OCI-LY1 (cell line): Measurements from ENCODE around the gene SORBS2.

Source experiments
- H2AFZ ChIP-seq: fragments of 200-600 bp; sonication (generic), shearing (Covaris generic); 2 replicates; pipeline ENCODE4 v1.6.0; 2014; ENCODE audit warnings: antibody characterized with exemption, mild to moderate bottlenecking, low read length
- H3F3A ChIP-seq: fragments of 200-600 bp; sonication (generic), shearing (Covaris generic); 2 replicates; pipeline ENCODE4 v1.6.0; 2014; ENCODE audit warnings: mild to moderate bottlenecking, antibody characterized with exemption, low read length, moderate library complexity; ENCODE audit not compliant: insufficient read depth
- H3K27ac ChIP-seq: fragments of 200-600 bp; sonication (generic); 2 replicates; pipeline ENCODE4 v1.5.1; 2014; ENCODE audit warnings: low read length, mixed run types, mild to moderate bottlenecking, low read depth; ENCODE audit not compliant: poor library complexity, severe bottlenecking
- H3K27me3 ChIP-seq: fragments of 200-600 bp; sonication (generic); 2 replicates; pipeline ENCODE4 v1.6.0; 2014; ENCODE audit warnings: antibody characterized with exemption, mild to moderate bottlenecking, low read length, moderate library complexity; ENCODE audit not compliant: insufficient read depth
- H3K36me3 ChIP-seq: fragments of 200-600 bp; sonication (generic); 2 replicates; pipeline ENCODE4 v1.6.1; 2014; ENCODE audit warnings: mild to moderate bottlenecking, antibody characterized with exemption, low read length, moderate library complexity, mixed read lengths; ENCODE audit not compliant: insufficient read depth
- H3K4me1 ChIP-seq: fragments of 200-600 bp; sonication (generic); 2 replicates; pipeline ENCODE4 v1.5.1; 2014; ENCODE audit warnings: mild to moderate bottlenecking, low read length, moderate library complexity; ENCODE audit not compliant: insufficient read depth, severe bottlenecking
- H3K4me2 ChIP-seq: fragments of 200-600 bp; sonication (generic), shearing (Covaris generic); 2 replicates; pipeline ENCODE4 v1.6.1; 2014; ENCODE audit warnings: low read length
- H3K4me3 ChIP-seq: fragments of 200-600 bp; sonication (generic); 2 replicates; pipeline ENCODE4 v1.5.1; 2014; ENCODE audit warnings: low read length, low read depth, mild to moderate bottlenecking, mixed read lengths; ENCODE audit not compliant: poor library complexity, severe bottlenecking
- H3K79me2 ChIP-seq: fragments of 200-600 bp; shearing (Covaris generic); 2 replicates; pipeline ENCODE4 v1.6.1; 2016; ENCODE audit warnings: mixed run types, low read length, mixed read lengths; ENCODE audit not compliant: insufficient read depth
- H3K9ac ChIP-seq: fragments of 200-600 bp; sonication (generic), shearing (Covaris generic); 2 replicates; pipeline ENCODE4 v1.6.1; 2014; ENCODE audit warnings: mild to moderate bottlenecking, low read length, mixed read lengths
- H3K9me2 ChIP-seq: fragments of 200-600 bp; sonication (generic), shearing (Covaris generic); 2 replicates; pipeline ENCODE4 v1.6.1; 2014; ENCODE audit warnings: low read depth, mild to moderate bottlenecking, low read length, mixed read lengths
- H3K9me3 ChIP-seq: fragments of 200-600 bp; shearing (Covaris generic); 2 replicates; pipeline ENCODE4 v1.6.1; 2014; ENCODE audit warnings: low read length, mixed read lengths
- H4K20me1 ChIP-seq: fragments of 200-600 bp; sonication (generic), shearing (Covaris generic); 2 replicates; pipeline ENCODE4 v1.6.0; 2016; ENCODE audit warnings: mild to moderate bottlenecking, low read length; ENCODE audit not compliant: insufficient read depth
- CTCF ChIP-seq: fragments of 200-600 bp; sonication (generic), shearing (Covaris generic); IDR thresholded peaks from 2 replicates; pipeline ENCODE4 v1.5.1; 2017; ENCODE audit warnings: mild to moderate bottlenecking, antibody characterized with exemption, low read length, moderate library complexity, mixed read lengths
- EZH2 ChIP-seq: fragments of 200-600 bp; sonication (generic), shearing (Covaris generic); IDR thresholded peaks from 2 replicates; pipeline ENCODE4 v1.8.0; 2017; ENCODE audit warnings: borderline replicate concordance, mixed run types, mild to moderate bottlenecking, antibody characterized with exemption, low read length, moderate library complexity, mixed read lengths

Gene SORBS2

GRCh38 chr4:185587030-185587426 lies 225.0 kb downstream of the SORBS2 start:
- no peaks in the 10 kb centered on the region for H3K9me3 ChIP-seq
- no peaks in the 10 kb centered on the region for H3K79me2 ChIP-seq
- peak overlapping the region; percentile 67 for H3K4me2 ChIP-seq
- H3K9me2 ChIP-seq = no peaks in the 10 kb centered on the region
- H3F3A ChIP-seq = no peaks in the 10 kb centered on the region
- H3K36me3 ChIP-seq = no peaks in the 10 kb centered on the region; the same call in 1 of the 2 replicates
- TF ChIP-seq EZH2 (no peak), CTCF (no peak)
- no peaks in the 10 kb centered on the region for H4K20me1 ChIP-seq
- no peak overlapping the region for H2AFZ ChIP-seq
- peak overlapping the region; percentile 4; the same call in 1 of the 2 replicates for H3K9ac ChIP-seq
- no peaks in the 10 kb centered on the region for H3K27me3 ChIP-seq
- peak overlapping the region; percentile 50 for H3K4me3 ChIP-seq
- H3K27ac ChIP-seq = peak overlapping the region; percentile 86
- peaks cover 38% of the 10 kb centered on the region for H3K4me1 ChIP-seq

GRCh38 chr4:185585211-185585610 lies 226.8 kb downstream of the SORBS2 start:
- no peaks in the 10 kb centered on the region for H3F3A ChIP-seq
- H3K9me3 ChIP-seq = no peaks in the 10 kb centered on the region
- no peak overlapping the region for H3K9ac ChIP-seq
- no peak overlapping the region for H3K4me3 ChIP-seq
- H3K9me2 ChIP-seq = no peaks in the 10 kb centered on the region
- H3K27ac ChIP-seq = no peak overlapping the region
- no peaks in the 10 kb centered on the region for H3K27me3 ChIP-seq
- no peak for TF ChIP-seq EZH2
- no peak for TF ChIP-seq CTCF
- no peaks in the 10 kb centered on the region for H3K79me2 ChIP-seq
- no peak overlapping the region for H3K4me2 ChIP-seq
- no peaks in the 10 kb centered on the region for H4K20me1 ChIP-seq
- no peak overlapping the region for H2AFZ ChIP-seq
- no peaks in the 10 kb centered on the region; the same call in 1 of the 2 replicates for H3K36me3 ChIP-seq
- H3K4me1 ChIP-seq = peaks cover 34% of the 10 kb centered on the region

- H3F3A ChIP-seq = no peaks in the 10 kb centered on the region
- no peaks in the 10 kb centered on the region; the same call in 1 of the 2 replicates for H3K36me3 ChIP-seq
- H3K27ac ChIP-seq = no peak overlapping the region
- no peak overlapping the region for H2AFZ ChIP-seq
- no peak overlapping the region for H3K4me2 ChIP-seq
- H3K9ac ChIP-seq = no peak overlapping the region
- no peaks in the 10 kb centered on the region for H3K9me3 ChIP-seq
- peaks cover 26% of the 10 kb centered on the region for H3K4me1 ChIP-seq
- no peak for TF ChIP-seq CTCF
- H3K27me3 ChIP-seq = no peaks in the 10 kb centered on the region
- H4K20me1 ChIP-seq = no peaks in the 10 kb centered on the region
- no peaks in the 10 kb centered on the region for H3K9me2 ChIP-seq
- H3K79me2 ChIP-seq = no peaks in the 10 kb centered on the region
- no peak overlapping the region for H3K4me3 ChIP-seq
These were observed 228.2 kb downstream of the SORBS2 start for GRCh38 chr4:185583813-185584212.
